Measurements from ENCODE around the gene NAPG.

DNA sequence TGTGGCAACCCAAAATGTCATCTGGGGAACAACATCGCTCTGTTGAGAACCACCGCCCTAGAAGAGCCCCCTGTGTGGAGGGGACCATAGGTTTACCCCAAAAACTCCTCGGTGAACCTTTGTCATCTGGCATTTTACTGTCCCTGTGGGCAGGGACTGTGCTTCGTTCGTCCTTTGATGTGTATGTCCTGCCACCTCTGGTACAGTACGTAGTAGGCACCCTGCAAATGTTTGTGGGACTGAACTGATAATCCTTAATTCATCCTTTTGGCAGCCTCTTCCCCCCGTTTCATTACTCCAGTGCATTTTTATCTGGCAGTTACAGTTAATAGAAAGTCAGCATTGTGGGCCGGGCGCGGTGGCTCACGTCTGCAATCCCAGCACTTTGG, 728 bp downstream of the NAPG start:
- TF ChIP-seq, protein P1, sequence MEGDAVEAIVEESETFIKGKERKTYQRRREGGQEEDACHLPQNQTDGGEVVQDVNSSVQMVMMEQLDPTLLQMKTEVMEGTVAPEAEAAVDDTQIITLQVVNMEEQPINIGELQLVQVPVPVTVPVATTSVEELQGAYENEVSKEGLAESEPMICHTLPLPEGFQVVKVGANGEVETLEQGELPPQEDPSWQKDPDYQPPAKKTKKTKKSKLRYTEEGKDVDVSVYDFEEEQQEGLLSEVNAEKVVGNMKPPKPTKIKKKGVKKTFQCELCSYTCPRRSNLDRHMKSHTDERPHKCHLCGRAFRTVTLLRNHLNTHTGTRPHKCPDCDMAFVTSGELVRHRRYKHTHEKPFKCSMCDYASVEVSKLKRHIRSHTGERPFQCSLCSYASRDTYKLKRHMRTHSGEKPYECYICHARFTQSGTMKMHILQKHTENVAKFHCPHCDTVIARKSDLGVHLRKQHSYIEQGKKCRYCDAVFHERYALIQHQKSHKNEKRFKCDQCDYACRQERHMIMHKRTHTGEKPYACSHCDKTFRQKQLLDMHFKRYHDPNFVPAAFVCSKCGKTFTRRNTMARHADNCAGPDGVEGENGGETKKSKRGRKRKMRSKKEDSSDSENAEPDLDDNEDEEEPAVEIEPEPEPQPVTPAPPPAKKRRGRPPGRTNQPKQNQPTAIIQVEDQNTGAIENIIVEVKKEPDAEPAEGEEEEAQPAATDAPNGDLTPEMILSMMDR (IDR thresholded peaks at IDR 0.05; ENCODE audit: poor library complexity), result no peak
- TF ChIP-seq EZH2 (IDR thresholded peaks at IDR 0.05; ENCODE audit: borderline replicate concordance) (no peak), EZH2phosphoT487 (IDR thresholded peaks at IDR 0.05; ENCODE audit: low read depth, severe bottlenecking, unreplicated experiment) (no peak)
